ENCODE data around the gene MTUS2.

The MTUS2 gene

DNA sequence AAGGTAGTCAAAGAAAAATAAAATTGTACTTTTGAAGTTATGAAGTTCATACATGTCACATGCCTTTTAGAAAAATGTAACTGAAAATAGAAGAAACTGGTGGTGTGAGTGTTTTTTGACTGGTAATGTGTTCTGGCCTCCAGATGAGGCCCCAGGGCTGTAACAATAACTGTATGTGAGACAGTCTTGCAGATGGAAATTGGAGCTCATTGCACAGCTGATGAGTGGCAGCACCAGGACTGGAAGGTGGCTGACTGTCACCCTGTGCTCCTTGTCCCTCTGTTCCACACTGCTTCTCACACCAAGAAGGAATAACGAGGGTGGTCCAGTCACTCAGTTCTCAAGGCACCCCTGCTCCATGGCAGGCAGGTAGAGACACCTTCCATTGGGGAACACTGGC lies 559.7 kb downstream of the MTUS2 start:
- no peaks in the 10 kb centered on the region for H3K9me3 ChIP-seq (ENCODE audit: insufficient read depth, low read length)
- H4K20me1 ChIP-seq (ENCODE audit: low read depth, low read length) = no peaks in the 10 kb centered on the region
- no peak overlapping the region for H3K4me3 ChIP-seq (ENCODE audit: insufficient read depth, low read length, poor library complexity, severe bottlenecking)
- no peaks in the 10 kb centered on the region for H3K79me2 ChIP-seq (ENCODE audit: insufficient read depth, low read length)
- H3K27ac ChIP-seq (ENCODE audit: low read depth, low read length) = no peak overlapping the region
- H3F3A ChIP-seq (ENCODE audit: insufficient read depth) = no peaks in the 10 kb centered on the region
- H3K9me2 ChIP-seq (replicated peaks; ENCODE audit: insufficient read depth, low read length) = no peaks in the 10 kb centered on the region
- no peaks in the 10 kb centered on the region for H3K36me3 ChIP-seq (ENCODE audit: low read length)
- H2AFZ ChIP-seq (ENCODE audit: low read depth, low read length, severe bottlenecking) = no peak overlapping the region
- H3K4me2 ChIP-seq (ENCODE audit: low read depth, low read length, poor library complexity, severe bottlenecking) = no peak overlapping the region
- no peak overlapping the region for H3K9ac ChIP-seq (ENCODE audit: low read length)
- TF ChIP-seq EZH2phosphoT487 (conservative IDR thresholded peaks at IDR 0.05; ENCODE audit: low read length) = no peak
- TF ChIP-seq, protein P1, sequence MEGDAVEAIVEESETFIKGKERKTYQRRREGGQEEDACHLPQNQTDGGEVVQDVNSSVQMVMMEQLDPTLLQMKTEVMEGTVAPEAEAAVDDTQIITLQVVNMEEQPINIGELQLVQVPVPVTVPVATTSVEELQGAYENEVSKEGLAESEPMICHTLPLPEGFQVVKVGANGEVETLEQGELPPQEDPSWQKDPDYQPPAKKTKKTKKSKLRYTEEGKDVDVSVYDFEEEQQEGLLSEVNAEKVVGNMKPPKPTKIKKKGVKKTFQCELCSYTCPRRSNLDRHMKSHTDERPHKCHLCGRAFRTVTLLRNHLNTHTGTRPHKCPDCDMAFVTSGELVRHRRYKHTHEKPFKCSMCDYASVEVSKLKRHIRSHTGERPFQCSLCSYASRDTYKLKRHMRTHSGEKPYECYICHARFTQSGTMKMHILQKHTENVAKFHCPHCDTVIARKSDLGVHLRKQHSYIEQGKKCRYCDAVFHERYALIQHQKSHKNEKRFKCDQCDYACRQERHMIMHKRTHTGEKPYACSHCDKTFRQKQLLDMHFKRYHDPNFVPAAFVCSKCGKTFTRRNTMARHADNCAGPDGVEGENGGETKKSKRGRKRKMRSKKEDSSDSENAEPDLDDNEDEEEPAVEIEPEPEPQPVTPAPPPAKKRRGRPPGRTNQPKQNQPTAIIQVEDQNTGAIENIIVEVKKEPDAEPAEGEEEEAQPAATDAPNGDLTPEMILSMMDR (IDR thresholded peaks at IDR 0.05; ENCODE audit: insufficient read depth, low read length, poor library complexity, severe bottlenecking) = no peak
- H3K27me3 ChIP-seq (ENCODE audit: low read length) = no peaks in the 10 kb centered on the region

DNA sequence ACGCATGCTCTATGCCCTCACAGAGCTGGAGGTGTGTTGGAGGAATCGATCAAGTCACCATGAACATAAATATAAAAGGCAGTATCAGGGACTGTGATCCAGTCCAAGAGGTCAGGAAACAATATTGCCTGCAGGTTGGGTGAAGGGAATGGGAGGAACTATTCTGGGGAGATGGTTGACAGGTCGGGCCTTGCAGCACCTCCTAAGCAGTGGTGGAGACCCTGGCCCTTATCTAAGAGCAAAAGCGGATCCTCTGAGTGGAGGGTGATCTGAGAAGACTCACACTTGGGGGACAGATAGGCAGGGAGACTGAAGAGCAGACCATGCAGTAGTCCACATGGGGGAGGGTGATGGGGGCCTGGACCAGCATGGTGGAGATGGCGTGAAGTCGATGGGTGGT lies 561.9 kb downstream of the MTUS2 start:
- TF ChIP-seq EZH2phosphoT487 (conservative IDR thresholded peaks at IDR 0.05; ENCODE audit: low read length) = no peak
- TF ChIP-seq, protein P1 (IDR thresholded peaks at IDR 0.05; ENCODE audit: insufficient read depth, low read length, poor library complexity, severe bottlenecking) = no peak
- no peak overlapping the region for H2AFZ ChIP-seq (ENCODE audit: low read depth, low read length, severe bottlenecking)
- H3K27ac ChIP-seq (ENCODE audit: low read depth, low read length) = no peak overlapping the region
- no peaks in the 10 kb centered on the region for H4K20me1 ChIP-seq (ENCODE audit: low read depth, low read length)
- H3K27me3 ChIP-seq (ENCODE audit: low read length) = no peaks in the 10 kb centered on the region
- H3K9me3 ChIP-seq (ENCODE audit: insufficient read depth, low read length) = no peaks in the 10 kb centered on the region
- H3K4me2 ChIP-seq (ENCODE audit: low read depth, low read length, poor library complexity, severe bottlenecking) = no peak overlapping the region
- H3K36me3 ChIP-seq (ENCODE audit: low read length) = no peaks in the 10 kb centered on the region
- no peaks in the 10 kb centered on the region for H3K79me2 ChIP-seq (ENCODE audit: insufficient read depth, low read length)
- H3K4me3 ChIP-seq (ENCODE audit: insufficient read depth, low read length, poor library complexity, severe bottlenecking) = no peak overlapping the region
- no peaks in the 10 kb centered on the region for H3F3A ChIP-seq (ENCODE audit: insufficient read depth)
- no peaks in the 10 kb centered on the region for H3K9me2 ChIP-seq (replicated peaks; ENCODE audit: insufficient read depth, low read length)
- no peak overlapping the region for H3K9ac ChIP-seq (ENCODE audit: low read length)

DNA sequence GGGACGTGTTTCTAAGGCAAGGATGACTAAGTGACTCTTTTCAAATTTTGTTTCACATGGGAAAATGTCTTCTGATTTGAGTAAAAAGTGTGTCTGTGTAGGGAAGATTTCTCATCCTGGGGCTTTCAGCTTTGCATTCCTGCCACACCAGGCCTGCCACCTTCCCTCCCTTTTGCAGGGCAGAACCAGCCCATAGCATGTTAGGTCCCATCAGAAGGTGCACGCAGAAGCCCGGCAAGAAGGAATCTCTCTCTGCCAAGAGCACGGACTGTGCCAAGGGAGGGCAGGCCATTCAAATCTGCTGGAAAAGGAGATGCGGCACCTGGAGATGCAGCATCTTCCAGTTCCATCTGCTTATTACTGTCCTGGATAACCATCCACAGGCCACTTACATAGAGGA lies 563.3 kb downstream of the MTUS2 start:
- Histone ChIP-seq H3K9me2 (replicated peaks; ENCODE audit: insufficient read depth, low read length) (no peaks in the 10 kb centered on the region), H3K4me3 (ENCODE audit: insufficient read depth, low read length, poor library complexity, severe bottlenecking) (no peak overlapping the region), H3K4me2 (ENCODE audit: low read depth, low read length, poor library complexity, severe bottlenecking) (no peak overlapping the region), H3K9ac (ENCODE audit: low read length) (no peak overlapping the region), H2AFZ (ENCODE audit: low read depth, low read length, severe bottlenecking) (no peak overlapping the region), H3K79me2 (ENCODE audit: insufficient read depth, low read length) (no peaks in the 10 kb centered on the region), H4K20me1 (ENCODE audit: low read depth, low read length) (no peaks in the 10 kb centered on the region), H3K27me3 (ENCODE audit: low read length) (no peaks in the 10 kb centered on the region), H3F3A (ENCODE audit: insufficient read depth) (no peaks in the 10 kb centered on the region), H3K27ac (ENCODE audit: low read depth, low read length) (no peak overlapping the region), H3K36me3 (ENCODE audit: low read length) (no peaks in the 10 kb centered on the region), H3K9me3 (ENCODE audit: insufficient read depth, low read length) (no peaks in the 10 kb centered on the region)
- no peak for TF ChIP-seq EZH2phosphoT487 (conservative IDR thresholded peaks at IDR 0.05; ENCODE audit: low read length)
- TF ChIP-seq, protein P1 (IDR thresholded peaks at IDR 0.05; ENCODE audit: insufficient read depth, low read length, poor library complexity, severe bottlenecking) = no peak

Data from SU-DHL-6 (cell line).